ENCODE results near the gene PFKL. TPM values are rescaled to one million over a fixed set of nuclear protein-coding genes. Genes with fewer than 3 reads are reported as not detected.

PFKL gene
- total RNA-seq, 1 experiment from 2014 or later: 140 TPM

- no peak overlapping the region for H3K4me3 ChIP-seq (ENCODE audit: low read depth, low read length)
- H3K36me3 Mint-ChIP-seq (ENCODE audit: insufficient read depth, unreplicated experiment): no peaks in the 10 kb centered on the region
- POLR2A ChIA-PET: no interaction called here
Measured at GRCh38 chr21:44296916-44297315, 2.9 kb upstream of the PFKL start.

GRCh38 chr21:44297525-44298290 lies 2.1 kb upstream of the PFKL start:
- Histone ChIP-seq H3K27me3 (replicated peaks; ENCODE audit: control insufficient read depth, insufficient read depth, low read length) (no peaks in the 10 kb centered on the region), H3K36me3 (ENCODE audit: control insufficient read depth, insufficient read depth, low read length) (no peaks in the 10 kb centered on the region), H3K4me1 (peaks cover 20% of the 10 kb centered on the region), H3K9me3 (no peaks in the 10 kb centered on the region), H3K4me3 (ENCODE audit: low read depth, low read length) (no peak overlapping the region)
- Mint-ChIP-seq H3K4me3 (ENCODE audit: unreplicated experiment) (no peak overlapping the region), H3K27ac (ENCODE audit: unreplicated experiment) (no peak overlapping the region), H3K4me1 (ENCODE audit: low read depth, unreplicated experiment) (no peaks in the 10 kb centered on the region), H3K27me3 (ENCODE audit: insufficient read depth, unreplicated experiment) (no peaks in the 10 kb centered on the region), H3K36me3 (ENCODE audit: insufficient read depth, unreplicated experiment) (no peaks in the 10 kb centered on the region), H3K9me3 (ENCODE audit: unreplicated experiment) (no peaks in the 10 kb centered on the region)
- TF ChIP-seq, protein P1, sequence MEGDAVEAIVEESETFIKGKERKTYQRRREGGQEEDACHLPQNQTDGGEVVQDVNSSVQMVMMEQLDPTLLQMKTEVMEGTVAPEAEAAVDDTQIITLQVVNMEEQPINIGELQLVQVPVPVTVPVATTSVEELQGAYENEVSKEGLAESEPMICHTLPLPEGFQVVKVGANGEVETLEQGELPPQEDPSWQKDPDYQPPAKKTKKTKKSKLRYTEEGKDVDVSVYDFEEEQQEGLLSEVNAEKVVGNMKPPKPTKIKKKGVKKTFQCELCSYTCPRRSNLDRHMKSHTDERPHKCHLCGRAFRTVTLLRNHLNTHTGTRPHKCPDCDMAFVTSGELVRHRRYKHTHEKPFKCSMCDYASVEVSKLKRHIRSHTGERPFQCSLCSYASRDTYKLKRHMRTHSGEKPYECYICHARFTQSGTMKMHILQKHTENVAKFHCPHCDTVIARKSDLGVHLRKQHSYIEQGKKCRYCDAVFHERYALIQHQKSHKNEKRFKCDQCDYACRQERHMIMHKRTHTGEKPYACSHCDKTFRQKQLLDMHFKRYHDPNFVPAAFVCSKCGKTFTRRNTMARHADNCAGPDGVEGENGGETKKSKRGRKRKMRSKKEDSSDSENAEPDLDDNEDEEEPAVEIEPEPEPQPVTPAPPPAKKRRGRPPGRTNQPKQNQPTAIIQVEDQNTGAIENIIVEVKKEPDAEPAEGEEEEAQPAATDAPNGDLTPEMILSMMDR (IDR thresholded peaks at IDR 0.05; ENCODE audit: insufficient read depth in 1 of 2, low read depth in 1 of 2, low read length in 1 of 2, severe bottlenecking in 1 of 2, unreplicated experiment in 1 of 2): peak; percentile 72 to 81
- POLR2A ChIA-PET: interaction anchor here (0.6 kb wide), 1 partner anchor 44 kb away, joined by 3 read pairs; no protein-coding TSS in a partner anchor
- intact Hi-C loops (cut with micrococcal nuclease; ENCODE audit: unreplicated experiment): no loop called here
- BruUV-seq (replicated peaks): no TSS peak
- DNase-seq: peak; percentile 84 to 87
- CTCF ChIA-PET: interaction anchor here (0.6 to 1.4 kb wide), 4 partner anchors 20 to 34 kb away, joined by 3 to 10 read pairs (median 4); no protein-coding TSS in a partner anchor

More at GRCh38 chr21:44296916-44297315, 2.9 kb upstream of the PFKL start:
- intact Hi-C loops (cut with micrococcal nuclease; ENCODE audit: unreplicated experiment): no loop called here
- Histone ChIP-seq H3K27me3 (replicated peaks; ENCODE audit: control insufficient read depth, insufficient read depth, low read length) (no peaks in the 10 kb centered on the region), H3K36me3 (ENCODE audit: control insufficient read depth, insufficient read depth, low read length) (no peaks in the 10 kb centered on the region), H3K4me1 (peaks cover 12% of the 10 kb centered on the region), H3K9me3 (no peaks in the 10 kb centered on the region)
- no peak overlapping the region for H3K27ac Mint-ChIP-seq (ENCODE audit: unreplicated experiment)
- no TSS peak for BruUV-seq (replicated peaks)
- no peak for DNase-seq
- CTCF ChIA-PET: interaction anchor here (1.3 kb wide), 1 partner anchor 29 kb away, joined by 10 read pairs; no protein-coding TSS in a partner anchor
- H3K4me1 Mint-ChIP-seq (ENCODE audit: low read depth, unreplicated experiment): no peaks in the 10 kb centered on the region
- no peaks in the 10 kb centered on the region for H3K27me3 Mint-ChIP-seq (ENCODE audit: insufficient read depth, unreplicated experiment)
- H3K4me3 Mint-ChIP-seq (ENCODE audit: unreplicated experiment): no peak overlapping the region
- H3K9me3 Mint-ChIP-seq (ENCODE audit: unreplicated experiment): no peaks in the 10 kb centered on the region
- TF ChIP-seq, protein P1 (IDR thresholded peaks at IDR 0.05; ENCODE audit: insufficient read depth in 1 of 2, low read depth in 1 of 2, low read length in 1 of 2, severe bottlenecking in 1 of 2, unreplicated experiment in 1 of 2): no peak

GRCh38 chr21:44298301-44298700 lies 1.6 kb upstream of the PFKL start:
- Histone ChIP-seq H3K36me3 (ENCODE audit: control insufficient read depth, insufficient read depth, low read length) (no peaks in the 10 kb centered on the region), H3K9me3 (no peaks in the 10 kb centered on the region), H3K4me1 (peaks cover 24% of the 10 kb centered on the region), H3K4me3 (ENCODE audit: low read depth, low read length) (no peak overlapping the region), H3K27me3 (replicated peaks; ENCODE audit: control insufficient read depth, insufficient read depth, low read length) (no peaks in the 10 kb centered on the region)
- CTCF ChIA-PET: interaction anchor here (0.6 to 1.4 kb wide), 3 partner anchors 21 to 35 kb away, joined by 3 to 10 read pairs (median 5); no protein-coding TSS in a partner anchor
- Mint-ChIP-seq H3K4me3 (ENCODE audit: unreplicated experiment) (no peak overlapping the region), H3K4me1 (ENCODE audit: low read depth, unreplicated experiment) (peaks cover 3% of the 10 kb centered on the region), H3K36me3 (ENCODE audit: insufficient read depth, unreplicated experiment) (no peaks in the 10 kb centered on the region), H3K27me3 (ENCODE audit: insufficient read depth, unreplicated experiment) (no peaks in the 10 kb centered on the region), H3K27ac (ENCODE audit: unreplicated experiment) (no peak overlapping the region), H3K9me3 (ENCODE audit: unreplicated experiment) (no peaks in the 10 kb centered on the region)
- TF ChIP-seq, protein P1 (IDR thresholded peaks at IDR 0.05; ENCODE audit: insufficient read depth in 1 of 2, low read depth in 1 of 2, low read length in 1 of 2, severe bottlenecking in 1 of 2, unreplicated experiment in 1 of 2): no peak
- POLR2A ChIA-PET: no interaction called here
- intact Hi-C loops (cut with micrococcal nuclease; ENCODE audit: unreplicated experiment): no loop called here
- no peak for DNase-seq
- no TSS peak for BruUV-seq (replicated peaks)

Data from Caco-2 (cell line).